ENCODE measurements around the gene SYNE2.

SYNE2 gene

GRCh38 chr14:64235652-64236640 lies 383.1 kb downstream of the SYNE2 start:
- no peak overlapping the region for H3K4me3 Mint-ChIP-seq

GRCh38 chr14:64238049-64238448 lies 385.2 kb downstream of the SYNE2 start:
- no peak overlapping the region for H3K4me3 Mint-ChIP-seq
- H3K9me3 Mint-ChIP-seq, result no peaks in the 10 kb centered on the region
- no peaks in the 10 kb centered on the region for H3K36me3 Mint-ChIP-seq (ENCODE audit: low read depth)
- H3K27me3 Mint-ChIP-seq, result peaks cover 16% of the 10 kb centered on the region
- no peak overlapping the region for H3K27ac Mint-ChIP-seq
- H3K4me1 Mint-ChIP-seq (ENCODE audit: low read depth), result peaks cover 6% of the 10 kb centered on the region
- no peak for DNase-seq

More at GRCh38 chr14:64235652-64236640, 383.1 kb downstream of the SYNE2 start:
- DNase-seq, result no peak
- Mint-ChIP-seq H3K27ac (no peak overlapping the region), H3K27me3 (no peaks in the 10 kb centered on the region), H3K9me3 (no peaks in the 10 kb centered on the region), H3K4me1 (ENCODE audit: low read depth) (peaks cover 21% of the 10 kb centered on the region), H3K36me3 (ENCODE audit: low read depth) (peaks cover 8% of the 10 kb centered on the region)

GRCh38 chr14:64238631-64239030 lies 385.8 kb downstream of the SYNE2 start:
- H3K4me3 Mint-ChIP-seq, result no peak overlapping the region
- H3K4me1 Mint-ChIP-seq (ENCODE audit: low read depth), result peaks cover under 1% of the 10 kb centered on the region
- H3K27me3 Mint-ChIP-seq, result peaks cover 19% of the 10 kb centered on the region
- no peaks in the 10 kb centered on the region for H3K36me3 Mint-ChIP-seq (ENCODE audit: low read depth)
- no peak for DNase-seq
- H3K9me3 Mint-ChIP-seq, result no peaks in the 10 kb centered on the region
- H3K27ac Mint-ChIP-seq, result no peak overlapping the region

- DNase-seq, result no peak
- Mint-ChIP-seq H3K4me1 (ENCODE audit: low read depth) (no peaks in the 10 kb centered on the region), H3K4me3 (no peak overlapping the region), H3K36me3 (ENCODE audit: low read depth) (no peaks in the 10 kb centered on the region), H3K27me3 (peaks cover 33% of the 10 kb centered on the region), H3K27ac (no peak overlapping the region), H3K9me3 (no peaks in the 10 kb centered on the region)
Observed at GRCh38 chr14:64244279-64244678, 391.5 kb downstream of the SYNE2 start.

- H3K4me3 Mint-ChIP-seq, result no peak overlapping the region
- H3K4me1 Mint-ChIP-seq (ENCODE audit: low read depth), result no peaks in the 10 kb centered on the region
- H3K9me3 Mint-ChIP-seq, result no peaks in the 10 kb centered on the region
- no peak for DNase-seq
- peaks cover 33% of the 10 kb centered on the region for H3K27me3 Mint-ChIP-seq
- H3K27ac Mint-ChIP-seq, result no peak overlapping the region
- H3K36me3 Mint-ChIP-seq (ENCODE audit: low read depth), result no peaks in the 10 kb centered on the region
Observed at GRCh38 chr14:64245491-64245890, 392.7 kb downstream of the SYNE2 start.

- Mint-ChIP-seq H3K36me3 (ENCODE audit: low read depth) (no peaks in the 10 kb centered on the region), H3K27ac (no peak overlapping the region), H3K4me1 (ENCODE audit: low read depth) (no peaks in the 10 kb centered on the region), H3K9me3 (no peaks in the 10 kb centered on the region), H3K4me3 (no peak overlapping the region), H3K27me3 (peaks cover 27% of the 10 kb centered on the region)
- DNase-seq, result no peak
Observed at GRCh38 chr14:64246688-64247087, 393.9 kb downstream of the SYNE2 start.

- no peaks in the 10 kb centered on the region for H3K4me1 Mint-ChIP-seq (ENCODE audit: low read depth)
- no peaks in the 10 kb centered on the region for H3K36me3 Mint-ChIP-seq (ENCODE audit: low read depth)
- H3K27ac Mint-ChIP-seq, result no peak overlapping the region
- H3K4me3 Mint-ChIP-seq, result no peak overlapping the region
- no peaks in the 10 kb centered on the region for H3K9me3 Mint-ChIP-seq
- peaks cover 23% of the 10 kb centered on the region for H3K27me3 Mint-ChIP-seq
- no peak for DNase-seq
Observed at GRCh38 chr14:64247195-64247594, 394.4 kb downstream of the SYNE2 start.

GRCh38 chr14:64248689-64249088 lies 395.9 kb downstream of the SYNE2 start:
- no peak overlapping the region for H3K27ac Mint-ChIP-seq
- H3K4me3 Mint-ChIP-seq, result no peak overlapping the region

GRCh38 chr14:64249363-64249762 lies 396.6 kb downstream of the SYNE2 start:
- Mint-ChIP-seq H3K4me3 (no peak overlapping the region), H3K9me3 (no peaks in the 10 kb centered on the region), H3K4me1 (ENCODE audit: low read depth) (no peaks in the 10 kb centered on the region), H3K27me3 (peaks cover 11% of the 10 kb centered on the region), H3K36me3 (ENCODE audit: low read depth) (no peaks in the 10 kb centered on the region), H3K27ac (no peak overlapping the region)
- DNase-seq, result no peak

More at GRCh38 chr14:64248689-64249088, 395.9 kb downstream of the SYNE2 start:
- H3K36me3 Mint-ChIP-seq (ENCODE audit: low read depth), result no peaks in the 10 kb centered on the region
- peaks cover 13% of the 10 kb centered on the region for H3K27me3 Mint-ChIP-seq
- no peak for DNase-seq
- no peaks in the 10 kb centered on the region for H3K4me1 Mint-ChIP-seq (ENCODE audit: low read depth)
- H3K9me3 Mint-ChIP-seq, result no peaks in the 10 kb centered on the region

- no peaks in the 10 kb centered on the region for H3K4me1 Mint-ChIP-seq (ENCODE audit: low read depth)
- no peaks in the 10 kb centered on the region for H3K36me3 Mint-ChIP-seq (ENCODE audit: low read depth)
- peaks cover 2% of the 10 kb centered on the region for H3K27me3 Mint-ChIP-seq
- H3K27ac Mint-ChIP-seq, result no peak overlapping the region
- no peaks in the 10 kb centered on the region for H3K9me3 Mint-ChIP-seq
- DNase-seq, result no peak
- no peak overlapping the region for H3K4me3 Mint-ChIP-seq
Observed at GRCh38 chr14:64253672-64254071, 400.9 kb downstream of the SYNE2 start.

- H3K36me3 Mint-ChIP-seq (ENCODE audit: low read depth), result no peaks in the 10 kb centered on the region
- H3K4me3 Mint-ChIP-seq, result no peak overlapping the region
- H3K27ac Mint-ChIP-seq, result no peak overlapping the region
- no peaks in the 10 kb centered on the region for H3K9me3 Mint-ChIP-seq
- no peak for DNase-seq
- H3K27me3 Mint-ChIP-seq, result no peaks in the 10 kb centered on the region
- no peaks in the 10 kb centered on the region for H3K4me1 Mint-ChIP-seq (ENCODE audit: low read depth)
Observed at GRCh38 chr14:64255756-64256155, 403.0 kb downstream of the SYNE2 start.

GRCh38 chr14:64260418-64260817 lies 407.6 kb downstream of the SYNE2 start:
- H3K36me3 Mint-ChIP-seq (ENCODE audit: low read depth), result no peaks in the 10 kb centered on the region
- DNase-seq, result no peak
- no peak overlapping the region for H3K27ac Mint-ChIP-seq
- H3K4me3 Mint-ChIP-seq, result no peak overlapping the region
- no peaks in the 10 kb centered on the region for H3K27me3 Mint-ChIP-seq
- no peaks in the 10 kb centered on the region for H3K4me1 Mint-ChIP-seq (ENCODE audit: low read depth)
- H3K9me3 Mint-ChIP-seq, result no peaks in the 10 kb centered on the region

GRCh38 chr14:64265222-64265621 lies 412.4 kb downstream of the SYNE2 start:
- no peaks in the 10 kb centered on the region for H3K36me3 Mint-ChIP-seq (ENCODE audit: low read depth)
- H3K27me3 Mint-ChIP-seq, result no peaks in the 10 kb centered on the region
- DNase-seq, result no peak
- no peak overlapping the region for H3K4me3 Mint-ChIP-seq
- H3K9me3 Mint-ChIP-seq, result no peaks in the 10 kb centered on the region
- H3K27ac Mint-ChIP-seq, result no peak overlapping the region
- H3K4me1 Mint-ChIP-seq (ENCODE audit: low read depth), result peaks cover 18% of the 10 kb centered on the region

- Mint-ChIP-seq H3K27me3 (no peaks in the 10 kb centered on the region), H3K9me3 (no peaks in the 10 kb centered on the region), H3K27ac (peak overlapping the region; percentile 22), H3K36me3 (ENCODE audit: low read depth) (no peaks in the 10 kb centered on the region), H3K4me3 (no peak overlapping the region), H3K4me1 (ENCODE audit: low read depth) (peaks cover 19% of the 10 kb centered on the region)
- DNase-seq, result no peak
Observed at GRCh38 chr14:64266239-64266638, 413.4 kb downstream of the SYNE2 start.

GRCh38 chr14:64272019-64272418 lies 419.2 kb downstream of the SYNE2 start:
- H3K4me1 Mint-ChIP-seq (ENCODE audit: low read depth), result peaks cover 5% of the 10 kb centered on the region
- DNase-seq, result no peak
- no peaks in the 10 kb centered on the region for H3K36me3 Mint-ChIP-seq (ENCODE audit: low read depth)
- no peak overlapping the region for H3K27ac Mint-ChIP-seq
- H3K4me3 Mint-ChIP-seq, result no peak overlapping the region
- H3K27me3 Mint-ChIP-seq, result peaks cover 4% of the 10 kb centered on the region
- H3K9me3 Mint-ChIP-seq, result peaks cover 2% of the 10 kb centered on the region

Measured in activated T-cell treated with anti-CD3 and anti-CD28 coated beads, Interleukin-2, amount 50 U/mL, for 24 hours (primary cell).